Stomach smooth muscle (tissue), 2 donors: ENCODE measurements around the gene ALG1L2.
"Not testable (repeated sequence)": the region's sequence is repeated elsewhere in the genome, so short reads cannot be mapped to it uniquely, and the experiment has no call there.

Experiments
- H3K27ac ChIP-seq: one replicate; pipeline ENCODE4 v1.7.0; 2013; ENCODE audit warnings: mild to moderate bottlenecking, low read length, inconsistent platforms
- H3K27me3 ChIP-seq, 2 donors: one replicate each; pipeline ENCODE4 v1.7.0; 2013; ENCODE audit warnings: low read length in 2 of 2; ENCODE audit not compliant: insufficient read depth in 2 of 2, control insufficient read depth in 1 of 2
- H3K36me3 ChIP-seq, 2 donors: one replicate each; pipeline ENCODE4 v1.7.0; 2013; ENCODE audit warnings: low read length in 2 of 2; ENCODE audit not compliant: control insufficient read depth in 2 of 2, insufficient read depth in 2 of 2
- H3K4me1 ChIP-seq: one replicate; pipeline ENCODE4 v1.7.0; 2013; ENCODE audit warnings: low read length; ENCODE audit not compliant: control insufficient read depth, insufficient read depth
- H3K4me3 ChIP-seq, 2 donors: one replicate each; pipeline ENCODE4 v1.7.0; 2013; ENCODE audit warnings: low read length in 2 of 2
- H3K9ac ChIP-seq, 2 donors: one replicate each; pipeline ENCODE4 v1.7.0; 2013; ENCODE audit warnings: low read length in 2 of 2, mild to moderate bottlenecking in 1 of 2
- H3K9me3 ChIP-seq, 2 donors: one replicate each; pipeline ENCODE4 v1.7.0; 2013; ENCODE audit warnings: low read length in 2 of 2; ENCODE audit not compliant: control insufficient read depth in 2 of 2
- donor health status: healthy.
- donor health status: Pancreatic carcinoma.

Gene ALG1L2

GRCh38 chr3:130094491-130094941, 12.9 kb downstream of the ALG1L2 start:
- not testable (repeated sequence) for H3K9ac ChIP-seq, H3K27me3 ChIP-seq, H3K4me3 ChIP-seq, H3K36me3 ChIP-seq, H3K27ac ChIP-seq, H3K4me1 ChIP-seq, H3K9me3 ChIP-seq

- H3K36me3 ChIP-seq, H3K9me3 ChIP-seq, H3K9ac ChIP-seq, H3K27ac ChIP-seq, H3K27me3 ChIP-seq, H3K4me3 ChIP-seq, H3K4me1 ChIP-seq: not testable (repeated sequence)
These were observed 14.2 kb downstream of the ALG1L2 start for GRCh38 chr3:130095858-130096257.

GRCh38 chr3:130097096-130097495, 15.5 kb downstream of the ALG1L2 start:
- H3K9ac ChIP-seq, H3K9me3 ChIP-seq, H3K27ac ChIP-seq, H3K27me3 ChIP-seq, H3K4me3 ChIP-seq, H3K36me3 ChIP-seq, H3K4me1 ChIP-seq: not testable (repeated sequence)

GRCh38 chr3:130097690-130098638, 16.3 kb downstream of the ALG1L2 start:
- H3K9ac ChIP-seq, H3K4me1 ChIP-seq, H3K27ac ChIP-seq, H3K9me3 ChIP-seq, H3K4me3 ChIP-seq, H3K27me3 ChIP-seq, H3K36me3 ChIP-seq: not testable (repeated sequence)

GRCh38 chr3:130098639-130099385, 17.2 kb downstream of the ALG1L2 start:
- H3K4me1 ChIP-seq, H3K27ac ChIP-seq, H3K36me3 ChIP-seq, H3K9ac ChIP-seq, H3K27me3 ChIP-seq, H3K9me3 ChIP-seq, H3K4me3 ChIP-seq: not testable (repeated sequence)

- H3K27ac ChIP-seq, H3K4me3 ChIP-seq, H3K36me3 ChIP-seq, H3K27me3 ChIP-seq, H3K9ac ChIP-seq, H3K4me1 ChIP-seq, H3K9me3 ChIP-seq: not testable (repeated sequence)
These were observed 20.9 kb downstream of the ALG1L2 start for GRCh38 chr3:130102545-130102944.

- H3K27ac ChIP-seq, H3K36me3 ChIP-seq, H3K4me1 ChIP-seq, H3K27me3 ChIP-seq, H3K9ac ChIP-seq, H3K4me3 ChIP-seq, H3K9me3 ChIP-seq: not testable (repeated sequence)
These were observed 22.6 kb downstream of the ALG1L2 start for GRCh38 chr3:130104191-130104590.

- H3K4me3 ChIP-seq, H3K27ac ChIP-seq, H3K9me3 ChIP-seq, H3K9ac ChIP-seq, H3K4me1 ChIP-seq, H3K36me3 ChIP-seq, H3K27me3 ChIP-seq: not testable (repeated sequence)
These were observed 25.8 kb downstream of the ALG1L2 start for GRCh38 chr3:130107333-130107995.

GRCh38 chr3:130108836-130109585, 27.4 kb downstream of the ALG1L2 start:
- H3K27me3 ChIP-seq, H3K4me1 ChIP-seq, H3K9ac ChIP-seq, H3K36me3 ChIP-seq, H3K27ac ChIP-seq, H3K9me3 ChIP-seq, H3K4me3 ChIP-seq: not testable (repeated sequence)

GRCh38 chr3:130110386-130111169, 28.9 kb downstream of the ALG1L2 start:
- H3K27ac ChIP-seq: peak overlapping the region; percentile 62
- H3K27me3 ChIP-seq, H3K9me3 ChIP-seq, H3K4me1 ChIP-seq, H3K36me3 ChIP-seq: not testable (repeated sequence)
- peak overlapping the region; percentile 62 to 64 for H3K9ac ChIP-seq
- peak overlapping the region; percentile 69 to 79 for H3K4me3 ChIP-seq
